Activated CD8-positive, alpha-beta memory T cell treated with anti-CD3 and anti-CD28 coated beads for 36 hours (primary cell): ENCODE data around the gene DHRS7B. TPM values are rescaled to one million over a fixed set of nuclear protein-coding genes. Genes with fewer than 3 reads are reported as not detected.

Source experiments
- total RNA-seq, 2 experiments: library from RNA; stranded (reverse); gene quantifications; one replicate each; pipeline ENCODE4 v1.2.3, GENCODE V29; 2021

The DHRS7B gene
- total RNA-seq, 2 experiments from 2014 or later = 22.6 to 26.2 TPM

Other genes with a start within 250 kb of the DHRS7B start
- 100 to 1,000 TPM; 144 TPM for gene USP22, start 84.0 kb upstream of the DHRS7B start, total RNA-seq
- gene TMEM11, start 87.2 kb downstream of the DHRS7B start, total RNA-seq = 10 to 100 TPM; 28.2 to 28.6 TPM
- 1 to 10 TPM; 1.8 to 1.9 TPM for gene NATD1, start 126.4 kb downstream of the DHRS7B start, total RNA-seq
- 100 to 1,000 TPM; 170 to 171 TPM for gene MAP2K3, start 157.7 kb downstream of the DHRS7B start, total RNA-seq
- not detected for gene KCNJ12, start 249.4 kb downstream of the DHRS7B start, total RNA-seq